ENCODE data around the gene ACVRL1.
"Not testable (repeated sequence)": the region's sequence is repeated elsewhere in the genome, so short reads cannot be mapped to it uniquely, and the experiment has no call there.

The ACVRL1 gene

DNA sequence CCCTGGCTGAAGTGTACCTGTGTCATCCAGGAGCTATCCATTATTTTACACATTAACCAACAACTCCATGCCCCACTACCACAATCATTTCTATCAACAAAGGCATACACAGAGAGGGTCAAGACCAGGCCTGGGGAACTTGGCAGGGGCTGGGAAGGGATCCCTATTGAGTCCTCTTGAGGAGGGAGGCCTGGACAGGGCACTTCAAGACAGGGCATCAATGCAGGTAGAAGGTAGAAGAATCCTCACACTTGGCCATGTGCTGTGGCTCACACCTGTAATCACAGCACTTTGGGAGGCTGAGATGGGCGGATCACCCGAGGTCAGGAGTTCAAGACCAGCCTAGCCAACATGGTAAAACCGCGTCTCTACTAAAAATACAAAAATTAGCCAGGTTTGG, 32.8 kb upstream of the ACVRL1 start:
- FAIRE-seq: no peak

DNA sequence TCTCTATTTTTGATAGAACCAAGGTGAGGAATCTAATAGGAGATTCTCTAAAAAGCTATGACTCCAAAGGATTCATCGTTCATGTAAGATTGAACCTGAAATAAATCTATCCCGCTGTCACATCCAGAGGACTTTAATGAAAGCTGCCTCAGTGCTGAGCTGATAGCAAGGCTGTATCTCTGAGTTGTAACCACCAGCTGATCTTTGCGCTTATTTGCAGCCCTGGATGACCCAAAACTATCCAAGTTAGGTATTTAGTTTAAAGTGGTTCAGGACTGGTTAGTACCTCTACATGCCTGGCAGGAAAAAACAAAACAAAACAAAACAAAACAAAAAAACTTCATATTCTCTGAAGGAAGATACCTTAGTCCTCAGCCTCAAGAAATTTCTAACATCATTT, 28.2 kb upstream of the ACVRL1 start:
- no peak for FAIRE-seq

DNA sequence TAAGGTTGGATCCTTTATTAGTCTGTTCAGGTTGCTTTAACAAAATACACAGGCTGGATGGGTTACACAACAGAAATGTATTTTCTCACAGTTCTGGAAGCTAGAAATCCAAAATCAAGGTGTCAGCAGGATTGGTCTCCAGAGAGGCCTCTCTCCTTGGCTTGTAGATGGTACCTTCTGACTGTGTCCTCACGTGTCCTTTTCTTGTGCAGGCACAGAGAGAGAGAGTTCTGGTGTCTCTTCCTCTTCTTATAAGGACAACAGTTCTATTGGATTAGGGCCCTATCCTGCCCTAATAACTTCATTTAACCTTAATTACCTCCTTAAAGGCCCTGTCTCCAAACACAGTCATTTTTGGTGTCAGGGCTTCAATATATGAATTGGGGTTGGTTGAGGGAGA, 24.0 kb upstream of the ACVRL1 start:
- FAIRE-seq: no peak

DNA sequence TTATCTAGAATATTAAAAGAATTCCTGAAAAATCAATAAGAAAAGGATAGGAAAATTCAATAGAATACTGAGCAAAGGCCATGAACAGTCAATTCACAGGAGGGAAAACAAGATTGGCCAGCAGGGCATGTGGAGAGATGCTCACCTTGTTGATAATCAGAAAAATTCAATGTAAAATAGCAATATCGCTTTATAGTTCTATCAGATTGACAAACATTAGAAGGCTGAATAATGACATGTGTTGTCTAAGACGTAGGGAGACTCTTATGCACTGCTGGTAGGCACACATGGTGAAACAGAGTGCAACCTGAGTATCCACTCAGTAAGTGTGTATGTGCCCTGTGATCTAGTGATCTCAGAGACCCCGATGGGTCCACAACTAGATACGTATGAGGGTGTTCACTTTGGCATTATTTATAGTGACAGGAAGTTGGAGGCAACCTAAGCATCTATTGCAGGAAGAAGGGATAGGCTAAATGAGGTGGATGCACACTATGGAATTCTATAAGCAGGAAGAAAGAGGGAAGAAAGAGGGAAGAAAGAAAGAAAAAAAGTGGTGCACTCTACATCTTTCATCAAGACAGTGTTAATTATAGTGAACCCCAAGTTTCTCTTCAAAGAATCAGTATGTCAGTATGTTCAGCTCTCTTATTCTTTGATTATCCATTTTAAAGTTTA, 23.2 kb upstream of the ACVRL1 start:
- FAIRE-seq: no peak

DNA sequence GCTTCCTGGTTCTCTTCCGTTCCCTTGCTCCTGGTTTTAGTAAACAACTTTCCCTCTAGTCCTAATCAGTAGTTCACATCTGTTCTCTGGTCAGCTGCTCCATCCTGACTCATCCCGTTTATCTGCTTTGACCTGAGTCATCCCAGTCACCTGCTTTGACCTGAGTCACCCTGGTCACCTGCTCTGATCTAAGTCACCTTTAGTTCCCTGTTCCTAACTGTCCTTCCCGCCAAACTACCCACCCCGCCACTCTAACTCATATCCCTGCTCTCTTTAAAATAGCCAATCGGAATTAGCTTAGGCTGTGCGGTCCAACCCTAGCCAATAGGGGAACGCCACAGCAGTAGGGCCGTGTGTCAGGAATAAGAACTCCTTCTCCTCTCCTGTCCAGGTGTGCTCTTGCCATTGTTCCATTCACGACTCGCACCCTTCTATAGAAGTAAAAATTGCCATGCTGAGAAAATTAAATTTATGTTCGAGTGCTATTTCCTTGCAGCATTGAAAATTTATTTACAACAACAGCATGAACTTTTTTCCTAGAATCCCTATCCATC, 22.6 kb upstream of the ACVRL1 start:
- FAIRE-seq: no peak

DNA sequence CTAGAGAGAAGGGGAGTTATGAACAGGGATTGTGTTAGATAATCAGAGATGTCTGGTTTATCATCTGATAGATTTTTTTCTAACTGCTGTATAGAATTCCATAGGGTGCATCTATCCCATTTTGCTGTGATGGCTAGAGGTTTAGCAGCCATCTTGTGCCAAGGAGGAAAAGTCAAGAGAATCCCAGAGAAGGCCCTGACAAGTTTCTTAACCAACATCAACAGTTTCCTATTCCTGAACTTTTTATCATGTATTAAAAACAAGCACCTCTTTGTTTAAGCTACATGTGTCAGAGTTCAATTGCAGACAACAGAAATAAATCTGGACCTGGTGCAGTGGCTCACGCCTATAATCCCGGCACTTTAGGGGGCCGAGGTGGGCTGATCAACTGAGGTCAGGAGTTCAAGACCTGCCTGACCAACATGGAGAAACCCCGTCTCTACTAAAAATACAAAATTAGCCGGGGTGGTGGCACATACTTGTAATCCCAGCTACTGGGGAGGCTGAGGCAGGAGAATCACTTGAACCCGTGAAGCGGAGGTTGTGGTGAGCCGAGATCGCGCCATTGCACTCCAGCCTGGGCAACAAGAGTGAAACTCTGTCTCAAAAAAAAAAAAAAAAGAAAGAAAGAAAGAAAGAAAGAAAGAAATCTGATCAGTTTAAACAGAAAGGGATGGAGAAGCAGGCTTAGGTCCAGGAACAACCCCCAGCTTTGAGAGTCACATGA, 21.8 kb upstream of the ACVRL1 start:
- not testable (repeated sequence) for FAIRE-seq

DNA sequence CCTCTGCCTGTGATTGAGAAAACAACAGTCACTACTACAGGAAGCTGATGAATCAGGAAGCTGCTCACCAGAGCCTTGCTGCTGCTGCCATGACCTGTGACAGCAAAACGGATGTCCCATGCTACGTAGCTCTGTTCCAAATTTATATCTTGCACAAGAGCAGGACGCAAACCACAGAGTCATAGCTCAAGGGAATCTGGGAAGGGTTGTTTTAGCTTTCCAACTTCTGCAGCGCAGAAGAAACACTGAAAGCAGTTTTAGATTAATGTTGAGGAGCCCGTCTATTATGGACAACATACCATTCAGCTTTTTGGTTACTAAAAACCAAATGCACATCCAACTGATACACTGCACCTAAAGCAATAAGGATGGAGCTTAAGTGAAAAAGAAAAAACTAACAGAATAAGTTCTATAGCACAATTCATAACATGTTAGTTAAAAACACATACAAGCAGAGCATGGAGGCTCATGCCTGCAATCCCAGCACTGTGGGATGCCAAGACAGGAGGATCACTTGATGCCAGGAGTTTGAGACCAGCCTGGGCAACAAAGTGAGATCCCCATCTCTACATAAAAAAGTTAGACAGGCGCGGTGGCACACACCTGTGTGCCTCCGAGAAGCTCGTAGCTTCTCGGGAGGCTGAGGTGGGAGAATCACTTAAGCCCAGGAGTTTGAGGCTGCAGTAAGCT, 21.1 kb upstream of the ACVRL1 start:
- no peak for FAIRE-seq

DNA sequence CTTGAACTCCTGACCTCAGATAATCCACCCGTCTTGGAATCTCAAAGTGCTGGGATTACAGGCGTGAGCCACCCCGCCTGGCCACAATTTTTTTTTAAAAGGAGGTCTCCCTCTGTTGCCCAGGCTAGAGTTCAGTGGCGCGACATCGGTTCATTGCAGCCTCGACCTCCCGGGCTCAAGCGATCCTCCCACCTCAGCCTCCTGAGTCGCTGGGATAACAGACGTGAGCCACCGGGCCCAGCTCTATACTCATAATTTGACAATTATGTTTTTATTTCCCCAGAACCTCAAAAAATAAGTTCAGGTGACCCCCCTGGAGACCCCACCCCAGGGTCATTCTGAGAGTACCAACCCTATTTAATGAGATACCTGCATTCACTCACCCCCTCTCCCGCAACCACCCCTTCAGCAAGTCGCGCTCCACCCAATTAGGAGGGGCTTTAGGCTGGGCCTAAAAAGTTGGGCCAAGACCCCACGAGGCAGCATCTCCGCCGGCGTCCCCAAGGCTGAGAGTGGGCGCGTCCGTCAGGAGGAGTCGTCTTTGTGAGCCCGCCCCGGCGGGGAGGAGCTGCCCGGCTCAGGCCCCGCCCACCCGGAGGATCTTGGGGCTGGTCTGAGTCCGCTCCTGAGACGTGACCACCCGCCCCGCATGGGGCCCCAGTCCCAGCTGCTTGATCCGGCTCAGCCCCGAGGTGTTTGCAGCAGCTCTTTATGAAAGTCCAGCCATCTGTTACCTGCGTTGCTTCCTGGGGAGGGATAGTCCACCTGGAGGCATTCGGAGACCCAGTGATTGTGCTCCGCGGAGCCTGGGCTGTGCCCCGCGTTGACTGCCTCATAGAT, 19.6 kb upstream of the ACVRL1 start, which contains the start of gene ANKRD33:
Gene ANKRD33 (plus strand): TSS at position 628 of the 840 bp plus-strand sequence. CDS start 84 bp downstream, at position 712.
- FAIRE-seq: no peak

DNA sequence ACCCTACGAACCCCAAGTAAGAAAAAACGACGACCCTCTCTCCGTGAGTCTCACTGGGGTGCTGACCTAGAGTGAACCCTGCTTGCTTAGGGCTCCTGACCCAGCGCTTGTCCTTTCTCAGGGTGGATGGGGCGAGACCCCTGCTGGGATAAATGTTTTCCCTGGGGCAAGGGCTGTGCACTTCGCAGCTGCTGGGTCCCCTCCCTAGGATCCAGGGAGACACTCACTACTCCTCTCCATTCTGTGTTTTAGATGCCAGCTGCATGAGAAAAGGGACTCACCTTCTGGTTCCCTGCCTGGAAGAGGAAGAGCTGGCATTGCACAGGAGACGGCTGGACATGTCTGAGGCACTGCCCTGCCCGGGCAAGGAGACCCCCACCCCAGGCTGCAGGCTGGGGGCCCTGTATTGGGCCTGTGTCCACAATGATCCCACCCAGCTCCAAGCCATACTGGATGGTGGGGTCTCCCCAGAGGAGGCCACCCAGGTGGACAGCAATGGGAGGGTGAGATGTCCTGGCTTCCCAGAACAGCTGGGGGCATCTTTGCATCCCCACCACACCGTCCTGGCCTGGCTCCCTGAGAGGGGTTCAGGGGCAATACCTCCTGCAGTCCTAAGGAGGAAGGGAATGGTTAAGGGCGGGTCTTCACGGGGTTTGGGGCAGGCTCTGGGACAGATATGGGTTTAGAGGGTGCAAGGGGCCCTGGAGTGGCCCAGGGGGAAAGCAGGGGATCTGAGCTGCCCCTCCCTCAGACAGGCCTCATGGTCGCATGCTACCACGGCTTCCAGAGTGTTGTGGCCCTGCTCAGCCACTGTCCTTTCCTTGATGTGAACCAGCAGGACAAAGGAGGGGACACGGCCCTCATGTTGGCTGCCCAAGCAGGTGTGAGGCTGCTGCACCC, 18.7 kb upstream of the ACVRL1 start:
- no peak for FAIRE-seq

DNA sequence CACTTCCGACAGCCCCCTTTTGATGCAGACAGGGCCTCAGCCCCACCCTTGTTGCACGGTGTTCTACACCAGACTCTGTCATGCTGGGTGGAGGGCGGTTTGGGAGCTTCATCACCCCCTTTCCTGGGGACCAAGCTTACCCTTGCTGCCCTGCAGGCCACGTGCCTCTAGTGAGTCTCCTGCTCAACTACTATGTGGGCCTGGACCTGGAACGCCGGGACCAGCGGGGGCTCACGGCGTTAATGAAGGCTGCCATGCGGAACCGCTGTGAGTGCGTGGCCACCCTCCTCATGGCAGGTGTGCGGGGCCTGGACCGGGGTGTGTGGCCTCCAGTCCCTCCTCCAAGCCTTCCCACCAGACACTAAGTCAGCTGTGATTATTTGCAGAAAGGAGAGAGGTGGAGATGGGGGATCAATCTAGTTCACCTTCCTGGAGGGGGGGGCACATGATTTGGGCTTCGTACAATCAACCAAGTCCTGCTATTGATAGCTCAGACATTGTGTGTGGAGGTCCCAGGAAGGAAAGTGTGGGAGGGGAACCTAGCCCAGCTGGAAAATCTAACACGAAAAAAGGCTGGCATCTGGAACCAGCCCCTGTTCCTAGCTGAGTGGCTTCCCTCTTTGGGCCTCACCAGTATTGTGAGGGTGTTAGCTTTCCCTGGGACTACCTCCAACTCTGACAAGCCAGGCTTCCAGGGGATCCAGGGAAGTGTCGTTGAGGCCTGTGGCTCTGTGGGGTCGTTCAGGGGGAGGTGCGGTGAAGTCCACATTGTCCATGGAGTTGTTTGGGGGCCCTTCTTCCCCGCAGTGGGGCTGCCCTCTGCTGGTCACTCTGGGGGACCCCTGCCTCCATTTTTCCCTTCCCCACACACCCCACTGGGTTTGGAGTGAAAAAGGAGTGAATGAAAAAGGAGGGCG, 17.8 kb upstream of the ACVRL1 start:
- FAIRE-seq: no peak

DNA sequence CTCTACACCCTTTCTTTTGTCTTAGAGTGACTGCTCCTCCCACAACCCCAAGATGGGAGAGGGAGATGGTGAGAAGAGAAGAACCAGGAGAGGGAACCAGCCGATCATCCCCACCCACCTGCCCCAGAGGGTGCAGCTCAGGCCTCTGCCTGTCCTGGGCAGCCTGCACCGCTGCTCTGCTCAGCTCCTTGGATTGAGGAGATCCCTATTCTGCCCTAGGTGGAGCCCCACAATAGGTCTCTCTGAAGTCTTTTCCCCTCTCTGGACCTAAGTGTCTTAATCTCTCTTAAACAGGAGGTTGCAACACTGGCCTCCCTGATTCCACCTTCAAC, 17.2 kb upstream of the ACVRL1 start:
- FAIRE-seq: no peak

DNA sequence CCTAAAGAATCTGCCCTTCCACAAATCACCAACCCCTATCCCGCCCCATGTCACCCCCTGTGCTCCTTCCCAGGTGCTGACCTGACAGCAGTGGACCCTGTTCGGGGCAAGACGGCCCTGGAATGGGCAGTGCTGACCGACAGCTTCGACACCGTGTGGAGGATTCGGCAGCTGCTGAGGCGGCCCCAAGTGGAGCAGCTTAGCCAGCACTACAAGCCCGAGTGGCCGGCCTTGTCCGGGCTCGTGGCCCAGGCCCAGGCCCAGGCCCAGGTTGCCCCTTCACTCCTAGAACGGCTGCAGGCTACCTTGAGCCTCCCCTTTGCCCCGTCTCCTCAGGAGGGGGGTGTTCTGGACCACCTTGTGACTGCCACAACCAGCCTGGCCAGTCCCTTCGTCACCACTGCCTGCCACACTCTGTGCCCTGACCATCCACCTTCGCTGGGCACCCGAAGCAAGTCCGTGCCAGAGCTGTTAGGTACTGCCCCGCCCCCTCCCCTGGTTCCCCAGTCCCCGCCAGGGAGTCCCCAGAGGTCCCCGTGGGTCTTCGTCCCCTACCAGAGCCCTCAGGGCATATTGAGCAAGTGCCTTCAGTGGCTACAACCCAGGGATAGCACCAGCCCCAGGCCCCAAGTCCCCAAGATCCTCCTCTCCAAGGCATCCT, 16.7 kb upstream of the ACVRL1 start:
- FAIRE-seq: no peak

DNA sequence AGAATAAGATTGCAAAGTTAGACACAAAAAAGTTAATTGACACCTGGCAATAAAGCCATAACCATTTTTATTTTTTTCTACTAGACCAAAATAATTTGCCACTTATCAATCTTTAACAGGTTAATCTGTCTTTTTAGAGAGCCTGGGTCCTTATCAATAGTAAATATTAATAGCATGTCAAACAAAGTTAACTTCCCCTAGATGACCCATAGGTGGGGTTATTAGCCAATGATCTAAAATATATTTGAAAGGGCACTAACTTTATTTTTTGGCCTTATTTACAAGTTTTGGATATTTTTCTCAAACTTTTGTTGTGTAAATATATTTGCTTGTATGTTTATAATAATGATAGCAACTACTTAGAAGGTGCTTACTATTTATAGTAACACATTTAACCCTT, 15.5 kb upstream of the ACVRL1 start:
- FAIRE-seq: no peak

DNA sequence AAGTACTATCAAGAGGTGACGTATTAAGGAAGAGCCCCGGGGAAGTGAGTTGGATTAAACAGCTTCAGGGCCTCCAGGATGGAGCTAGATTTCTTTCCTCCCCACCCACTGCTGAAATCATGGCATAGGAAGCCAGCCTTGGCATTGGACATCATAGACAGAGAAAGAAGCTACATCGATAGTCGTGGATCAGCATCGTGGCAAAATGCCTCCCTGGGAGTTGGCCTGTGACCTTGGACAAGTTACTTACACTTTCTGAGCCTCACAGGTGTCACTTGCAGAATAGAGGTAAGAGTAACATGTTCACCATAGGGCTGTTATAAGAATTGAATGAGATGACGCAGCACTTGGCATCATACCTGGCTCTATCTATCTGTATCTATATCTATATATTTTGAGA, 13.5 kb upstream of the ACVRL1 start:
- FAIRE-seq: no peak

DNA sequence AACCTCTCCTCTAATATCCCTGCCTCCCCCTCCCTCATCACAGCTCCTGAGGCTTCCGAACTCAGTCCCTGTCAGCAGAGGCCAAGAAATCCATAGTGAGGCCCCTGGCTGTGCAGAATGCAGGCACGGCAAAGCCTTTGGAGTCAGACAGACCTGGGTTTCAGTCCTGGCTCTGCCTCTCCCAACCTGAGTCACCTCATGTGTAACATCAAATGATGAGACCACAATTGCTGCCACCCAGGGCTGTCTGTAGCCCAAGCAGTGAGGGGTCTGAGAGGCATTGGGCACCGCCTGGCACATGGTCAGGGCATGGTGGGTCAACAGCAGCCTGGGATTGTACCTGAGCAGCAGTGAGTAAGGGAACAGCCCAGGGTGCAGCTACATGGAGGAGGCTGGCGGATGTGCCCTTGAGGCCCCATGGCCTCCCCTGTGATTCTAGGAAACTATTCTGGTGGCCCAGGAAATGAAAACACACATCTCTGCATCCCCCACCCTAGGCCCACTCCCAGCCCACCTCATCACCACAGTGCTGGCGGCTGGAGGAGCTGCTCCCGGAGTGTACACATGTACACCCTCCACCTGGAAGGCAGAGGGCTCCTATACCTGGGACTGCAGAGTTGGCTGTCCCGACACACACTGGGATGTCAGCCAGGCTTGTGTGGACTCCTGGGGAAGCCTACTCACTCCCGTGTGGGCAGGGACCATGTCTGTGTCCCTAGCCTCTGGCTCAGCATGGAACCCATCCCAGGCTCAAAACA, 11.7 kb upstream of the ACVRL1 start:
- FAIRE-seq: no peak

DNA sequence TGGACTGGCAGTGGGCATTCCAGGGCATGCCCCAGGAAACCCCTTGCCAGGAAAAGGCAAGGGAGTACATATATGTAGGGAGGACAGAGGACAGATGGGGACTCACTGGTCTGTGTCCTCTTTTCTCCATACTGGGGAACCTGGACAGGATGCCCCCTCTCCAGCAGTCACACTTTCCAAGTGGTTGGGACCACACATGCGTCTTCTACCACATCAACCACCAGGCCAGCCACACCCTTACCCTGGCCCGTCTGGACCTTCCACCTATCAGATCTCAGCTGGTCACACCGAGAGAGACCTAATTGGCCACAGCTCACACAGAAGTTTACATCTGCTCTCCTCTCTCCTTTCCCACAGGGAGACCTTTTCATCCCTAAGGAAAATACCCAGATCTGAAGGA, 11.1 kb upstream of the ACVRL1 start:
- FAIRE-seq: no peak

DNA sequence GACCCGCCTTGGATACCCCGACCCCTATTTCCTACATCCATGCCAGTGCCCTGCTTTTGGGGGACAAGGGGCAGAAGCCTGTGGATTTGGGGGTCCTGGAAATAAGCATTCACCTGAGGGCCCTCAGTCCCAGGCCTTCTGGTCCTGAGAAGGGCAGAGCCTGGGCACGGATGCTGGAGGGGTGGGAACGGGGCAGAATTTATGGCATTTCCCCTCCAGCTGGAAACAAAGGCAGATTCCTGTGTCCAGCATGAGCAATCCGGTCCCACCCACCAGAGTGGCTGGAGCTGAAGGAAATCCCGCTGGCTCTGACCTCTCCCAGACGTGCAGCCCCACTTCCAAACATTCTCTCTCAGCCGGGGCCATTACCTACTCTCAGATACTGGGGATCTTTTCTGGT, 10.1 kb upstream of the ACVRL1 start:
- no peak for FAIRE-seq

DNA sequence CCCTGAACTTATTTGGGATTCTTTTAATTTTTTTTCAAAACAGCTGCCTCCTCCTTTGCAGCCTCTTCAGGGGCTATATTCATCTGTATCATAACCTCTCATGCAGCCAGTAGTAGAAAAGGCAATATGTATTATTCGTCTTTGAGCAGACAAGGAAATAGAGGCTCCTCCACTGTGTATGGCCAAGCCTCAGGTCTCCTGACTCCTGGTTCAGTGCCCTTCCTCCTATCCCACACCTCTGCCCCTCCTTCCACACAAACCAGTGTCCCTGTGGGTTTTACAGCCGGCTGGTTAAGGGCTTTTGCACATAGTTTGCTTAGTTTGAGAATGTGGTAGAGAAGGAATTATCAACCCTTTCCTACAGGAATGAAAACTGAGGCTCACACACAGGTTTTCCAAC, 8.8 kb upstream of the ACVRL1 start:
- no peak for FAIRE-seq

DNA sequence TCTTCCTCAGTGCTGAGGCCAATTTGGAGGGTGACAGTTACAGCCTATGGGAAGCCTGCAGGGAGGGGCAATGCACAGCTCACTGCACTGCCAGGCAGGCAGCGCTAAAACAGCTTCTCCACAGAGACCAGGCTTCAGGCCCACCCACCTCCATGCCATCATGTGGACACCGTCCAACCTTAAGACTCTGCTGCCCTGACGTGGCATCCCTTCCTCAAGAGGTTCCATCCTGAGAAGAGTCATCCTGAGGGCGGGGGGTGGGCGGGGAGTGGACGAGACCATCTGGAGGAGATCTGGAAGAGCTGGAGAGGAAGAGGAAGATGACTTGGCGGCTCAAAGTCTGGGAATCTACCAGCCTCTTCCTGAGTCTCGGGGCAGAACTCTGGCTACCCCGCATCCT, 8.4 kb upstream of the ACVRL1 start:
- no peak for FAIRE-seq
